Suprapubic skin (tissue), 4 donors: ENCODE data around the gene RBM47. TPM values are rescaled to one million over a fixed set of nuclear protein-coding genes. Genes with fewer than 3 reads are reported as not detected.
"Not testable (repeated sequence)": the region's sequence is repeated elsewhere in the genome, so short reads cannot be mapped to it uniquely, and the experiment has no call there.

Experiments
- DNase-seq, 2 donors: peaks; one replicate each; pipeline ENCODE4 v3.0.0-alpha.2; 2019; ENCODE audit warnings: low spot score in 2 of 2
- H3K27ac ChIP-seq: fragments of 200-600 bp; sonication (generic); one replicate; pipeline ENCODE4 v1.5.1; 2019
- H3K27me3 ChIP-seq: fragments of 200-600 bp; sonication (generic); one replicate; pipeline ENCODE4 v1.5.1; 2019
- H3K36me3 ChIP-seq: fragments of 200-600 bp; sonication (generic); one replicate; pipeline ENCODE4 v1.5.1; 2019
- H3K4me1 ChIP-seq: fragments of 200-600 bp; sonication (generic); one replicate; pipeline ENCODE4 v1.5.1; 2019
- H3K4me3 ChIP-seq: fragments of 200-600 bp; sonication (generic); one replicate; pipeline ENCODE4 v1.5.1; 2019; ENCODE audit warnings: mild to moderate bottlenecking
- H3K9me3 ChIP-seq: fragments of 200-600 bp; sonication (generic); one replicate; pipeline ENCODE4 v1.5.1; 2019
- CTCF ChIP-seq, 2 donors: fragments of 200-600 bp in 1 of 2; fragments of 450-650 bp in 1 of 2; sonication (generic) in 1 of 2; IDR thresholded peaks; one replicate each; pipeline ENCODE4 v1.5.1; 2016 to 2019; ENCODE audit warnings: antibody characterized with exemption in 2 of 2, mild to moderate bottlenecking in 1 of 2, moderate library complexity in 1 of 2
- EP300 ChIP-seq: sonication (generic); formaldehyde crosslinking; IDR thresholded peaks from one replicate; pipeline ENCODE4 v1.6.1; 2017; ENCODE audit warnings: antibody characterized with exemption
- POLR2A ChIP-seq, 2 donors: fragments of 450-650 bp; IDR thresholded peaks; one replicate each; pipeline ENCODE4 v1.6.1; 2017; ENCODE audit warnings: antibody characterized with exemption in 2 of 2, mild to moderate bottlenecking in 2 of 2, moderate library complexity in 2 of 2
- POLR2AphosphoS5 ChIP-seq, 3 donors: sonication (generic); formaldehyde crosslinking; IDR thresholded peaks; one replicate each; pipeline ENCODE4 v1.6.1; 2017; ENCODE audit warnings: antibody characterized with exemption in 3 of 3
- WGBS: methylation state at CpG from one replicate; pipeline ENCODE4 v1.1.5; 2018; 5-methylcytosine and 5-hydroxymethylcytosine counted together
- total RNA-seq, 4 donors: library from RNA; depleted of rRNA; stranded (reverse); fragments of >200 nt; gene quantifications; one replicate each; pipeline ENCODE4 v1.1.0, GENCODE V29; 2016

RBM47 gene
- total RNA-seq, 4 donors from 2014 or later = 40.2 to 286 (median 47.4) TPM

GRCh38 chr4:40432504-40432903 lies 197.2 kb downstream of the RBM47 start:
- 98% methylated on average over 10 of the region's 10 CpGs for WGBS
- Histone ChIP-seq H3K27me3 (no peaks in the 10 kb centered on the region), H3K4me1 (no peaks in the 10 kb centered on the region), H3K4me3 (no peak overlapping the region), H3K27ac (no peak overlapping the region), H3K9me3 (no peaks in the 10 kb centered on the region), H3K36me3 (peaks cover 29% of the 10 kb centered on the region)
- DNase-seq = no peak
- TF ChIP-seq POLR2AphosphoS5 (IDR thresholded peaks at IDR 0.05) (no peak), CTCF (IDR thresholded peaks at IDR 0.05) (no peak), EP300 (no peak), POLR2A (IDR thresholded peaks at IDR 0.05) (no peak)

- H3K27ac ChIP-seq, H3K9me3 ChIP-seq, H3K27me3 ChIP-seq, H3K4me3 ChIP-seq, DNase-seq, H3K4me1 ChIP-seq: not testable (repeated sequence)
- H3K36me3 ChIP-seq = peaks cover 28% of the 10 kb centered on the region
- 90% methylated on average over 4 of the region's 4 CpGs for WGBS
Measured at GRCh38 chr4:40427871-40428270, 201.8 kb downstream of the RBM47 start.

- no peak for DNase-seq
- H3K36me3 ChIP-seq = peaks cover 24% of the 10 kb centered on the region
- H3K4me1 ChIP-seq = no peaks in the 10 kb centered on the region
- no peak overlapping the region for H3K27ac ChIP-seq
- no peak overlapping the region for H3K4me3 ChIP-seq
- WGBS = 84% methylated on average over 3 of the region's 3 CpGs
- no peaks in the 10 kb centered on the region for H3K9me3 ChIP-seq
- no peaks in the 10 kb centered on the region for H3K27me3 ChIP-seq
- no peak for TF ChIP-seq POLR2A (IDR thresholded peaks at IDR 0.05)
- no peak for TF ChIP-seq POLR2AphosphoS5 (IDR thresholded peaks at IDR 0.05)
- TF ChIP-seq CTCF (IDR thresholded peaks at IDR 0.05) = no peak
- TF ChIP-seq EP300 = no peak
Measured at GRCh38 chr4:40427128-40427527, 202.5 kb downstream of the RBM47 start.

GRCh38 chr4:40425799-40426574 lies 203.7 kb downstream of the RBM47 start:
- Histone ChIP-seq H3K27ac (no peak overlapping the region), H3K4me1 (no peaks in the 10 kb centered on the region), H3K9me3 (no peaks in the 10 kb centered on the region), H3K4me3 (no peak overlapping the region), H3K36me3 (peaks cover 21% of the 10 kb centered on the region), H3K27me3 (no peaks in the 10 kb centered on the region)
- TF ChIP-seq EP300 (no peak), CTCF (IDR thresholded peaks at IDR 0.05) (no peak), POLR2AphosphoS5 (IDR thresholded peaks at IDR 0.05) (no peak), POLR2A (IDR thresholded peaks at IDR 0.05) (no peak)
- 94% methylated on average over 24 of the region's 24 CpGs for WGBS
- DNase-seq = no peak

GRCh38 chr4:40423735-40424134 lies 205.9 kb downstream of the RBM47 start:
- no peak overlapping the region for H3K4me3 ChIP-seq
- H3K27me3 ChIP-seq = no peaks in the 10 kb centered on the region
- TF ChIP-seq EP300 (no peak), POLR2A (IDR thresholded peaks at IDR 0.05) (no peak), CTCF (IDR thresholded peaks at IDR 0.05) (no peak), POLR2AphosphoS5 (IDR thresholded peaks at IDR 0.05) (no peak)
- no peak overlapping the region for H3K27ac ChIP-seq
- WGBS = 80% methylated on average over 3 of the region's 3 CpGs
- H3K36me3 ChIP-seq = peaks cover 11% of the 10 kb centered on the region
- H3K9me3 ChIP-seq = no peaks in the 10 kb centered on the region
- no peaks in the 10 kb centered on the region for H3K4me1 ChIP-seq
- DNase-seq = no peak
